G401 (cell line): ENCODE measurements around the gene MYO10. TPM values are rescaled to one million over a fixed set of nuclear protein-coding genes. Genes with fewer than 3 reads are reported as not detected.
A peak's percentile ranks its signal among the peaks of the same experiment; 100 is the strongest.

Experiments used
- DNase-seq: peaks from one replicate; pipeline ENCODE4 v3.0.0-alpha.2; 2015; ENCODE audit warnings: low spot score
- in situ Hi-C: cut with HindIII; loops from 2 replicates; pipeline ENCODE4 v1.10.0; 2016; ENCODE audit warnings: low sequenced_read_pairs, mixed read lengths
- total RNA-seq: library from RNA; depleted of rRNA; stranded (reverse); fragments of >200 nt; shearing (Covaris generic); gene quantifications from 2 replicates; pipeline ENCODE4 v1.2.3, GENCODE V29; 2014

The MYO10 gene
- total RNA-seq, 1 experiment from 2014 or later = 0.17 TPM

GRCh38 chr5:16869821-16870796, 66.0 kb downstream of the MYO10 start:
- in situ Hi-C loops = no loop called here
- DNase-seq = no peak

GRCh38 chr5:16867577-16867953, 68.5 kb downstream of the MYO10 start:
- in situ Hi-C loops = no loop called here
- no peak for DNase-seq

DNA sequence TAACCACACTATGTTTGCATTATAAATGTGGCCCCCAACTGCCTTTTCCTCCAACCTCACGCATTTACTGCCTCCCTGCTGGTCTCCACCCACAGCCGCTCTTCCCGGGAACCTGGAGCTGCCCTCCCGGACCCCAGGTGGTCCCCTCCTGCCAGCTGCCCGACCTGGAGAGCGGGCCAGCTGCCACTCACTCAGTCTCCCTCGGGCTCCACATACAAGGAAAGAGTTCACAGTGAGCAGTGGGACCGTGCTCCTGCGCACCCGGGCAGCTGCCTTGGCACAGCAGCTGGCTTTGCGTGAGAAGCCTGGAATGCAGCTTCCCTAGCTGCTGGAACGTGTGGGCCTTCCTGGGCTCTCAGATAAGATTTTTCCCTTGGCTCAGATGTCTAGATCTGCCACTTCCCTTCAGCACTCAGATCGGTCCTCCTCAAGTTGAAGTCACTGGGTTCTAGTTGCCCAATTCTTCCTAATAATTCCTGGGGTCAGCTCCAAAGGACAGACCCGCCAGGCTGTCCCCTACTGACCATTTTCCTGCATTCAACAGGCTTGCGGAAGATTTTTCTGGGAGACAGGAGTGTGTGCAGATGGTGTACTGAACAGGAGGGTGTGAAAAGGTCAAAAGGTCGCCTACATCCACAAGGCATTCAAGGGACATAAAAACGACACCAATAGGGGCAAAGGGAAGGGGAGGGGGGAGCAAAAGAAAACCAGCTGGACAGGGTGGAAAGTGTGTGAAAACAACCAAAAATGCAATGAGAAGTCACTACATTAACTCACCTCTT, 69.1 kb downstream of the MYO10 start:
- in situ Hi-C loops = no loop called here
- DNase-seq = no peak

DNA sequence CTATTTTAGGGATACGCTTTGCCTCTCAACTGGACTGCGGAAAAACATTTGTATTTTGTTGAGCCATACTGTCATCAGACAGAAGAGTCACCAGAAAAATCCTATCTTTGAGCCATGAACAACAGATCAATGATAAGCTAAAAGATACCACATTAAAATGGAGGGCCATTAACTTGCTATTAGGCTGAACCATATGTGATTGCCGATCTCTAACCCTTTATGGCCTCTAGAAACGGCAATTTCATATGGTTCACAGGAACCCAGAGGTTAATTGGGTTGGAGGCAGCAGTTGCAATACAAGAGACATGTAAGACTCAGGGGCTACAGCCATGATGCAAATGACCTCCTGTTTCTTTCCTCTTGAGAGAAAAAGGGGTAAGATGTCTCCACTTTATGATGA, 69.8 kb downstream of the MYO10 start:
- in situ Hi-C loops = no loop called here
- DNase-seq = no peak

DNA sequence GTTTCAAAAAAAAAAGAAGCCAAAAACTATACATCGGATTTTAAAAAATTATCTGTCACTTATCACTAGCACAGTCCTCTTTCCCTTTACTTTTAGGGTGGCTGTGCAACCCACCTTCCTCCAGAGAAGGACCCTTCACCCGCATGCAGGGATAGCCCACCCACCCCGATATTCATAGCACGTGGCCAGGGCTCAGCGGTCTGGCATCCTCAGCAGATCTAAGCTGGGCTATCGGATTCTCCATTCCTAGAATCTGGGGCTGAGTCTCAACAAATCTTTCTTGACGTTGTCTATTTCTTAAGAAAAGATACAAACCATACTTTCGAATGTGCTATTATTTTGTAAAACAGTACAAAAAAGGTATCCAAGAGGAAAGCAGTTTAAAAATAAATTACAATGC, 70.9 kb downstream of the MYO10 start:
- no peak for DNase-seq
- in situ Hi-C loops = no loop called here

DNA sequence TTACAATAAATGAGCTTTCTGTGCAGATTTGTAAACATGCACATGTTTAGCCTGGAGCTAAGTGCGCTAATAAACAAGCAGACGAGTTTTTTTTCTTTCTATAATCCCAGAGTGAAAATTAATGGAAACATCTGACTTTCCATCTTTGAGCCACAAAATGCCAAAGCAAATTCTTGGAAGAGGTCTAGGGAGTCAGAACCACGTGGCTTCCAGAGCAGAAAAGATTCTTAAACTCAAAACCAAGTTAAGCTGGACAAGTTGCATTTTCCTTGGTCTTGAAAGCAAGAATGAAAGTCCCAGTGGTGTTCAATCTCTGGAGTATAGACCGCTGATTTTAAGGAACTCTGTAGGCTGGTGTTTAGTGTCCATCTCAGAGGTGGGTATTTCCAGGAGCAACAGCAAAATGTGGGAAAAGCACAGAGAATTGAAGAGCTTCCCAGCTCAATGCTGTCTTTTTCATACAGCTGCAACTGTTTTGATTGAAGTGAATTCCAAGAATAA, 71.4 kb downstream of the MYO10 start:
- in situ Hi-C loops = no loop called here
- DNase-seq = no peak

DNA sequence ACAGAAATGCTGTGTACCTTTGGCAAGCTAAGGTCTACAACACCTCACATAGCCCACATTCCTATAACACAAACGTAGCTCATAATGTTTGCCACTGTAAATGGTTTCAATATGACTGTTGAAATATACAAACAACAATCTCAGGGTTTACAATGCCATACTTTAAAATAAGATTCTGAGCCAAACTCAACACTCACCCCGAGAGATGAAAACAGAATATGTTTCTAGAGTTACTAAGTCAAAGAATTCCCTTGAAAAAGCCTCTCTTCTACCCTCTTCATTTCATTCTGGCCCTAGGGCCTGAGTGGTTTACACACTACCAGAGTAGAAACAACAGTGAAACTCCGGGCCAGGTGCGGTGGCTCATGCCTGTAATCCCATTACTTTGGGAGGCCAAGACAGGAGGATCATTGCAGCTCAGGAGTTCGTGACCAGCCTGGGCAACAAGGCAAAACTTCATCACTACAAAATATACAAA, 72.6 kb downstream of the MYO10 start:
- in situ Hi-C loops = no loop called here
- DNase-seq = no peak

DNA sequence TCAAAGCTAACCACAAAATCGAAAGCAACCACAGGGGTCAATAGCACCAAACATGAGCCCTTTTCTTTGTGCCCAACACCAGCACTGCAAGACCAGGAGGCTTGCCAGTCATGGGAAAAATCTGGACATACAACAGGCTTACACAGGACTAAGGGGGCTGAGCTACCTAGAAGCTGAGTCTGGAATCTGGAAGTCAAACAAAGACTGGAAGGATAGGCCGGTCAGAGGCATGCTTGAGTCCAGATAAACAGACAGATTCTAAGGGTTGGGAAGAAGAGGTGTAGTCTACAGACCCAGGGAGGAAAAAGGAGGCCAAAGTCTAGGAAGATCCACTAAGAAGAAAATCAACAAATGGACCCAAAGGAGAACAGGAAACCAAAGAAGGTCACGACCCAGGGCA, 73.3 kb downstream of the MYO10 start:
- DNase-seq = no peak
- in situ Hi-C loops = no loop called here

GRCh38 chr5:16859346-16859745, 76.7 kb downstream of the MYO10 start:
- in situ Hi-C loops = no loop called here
- no peak for DNase-seq

DNA sequence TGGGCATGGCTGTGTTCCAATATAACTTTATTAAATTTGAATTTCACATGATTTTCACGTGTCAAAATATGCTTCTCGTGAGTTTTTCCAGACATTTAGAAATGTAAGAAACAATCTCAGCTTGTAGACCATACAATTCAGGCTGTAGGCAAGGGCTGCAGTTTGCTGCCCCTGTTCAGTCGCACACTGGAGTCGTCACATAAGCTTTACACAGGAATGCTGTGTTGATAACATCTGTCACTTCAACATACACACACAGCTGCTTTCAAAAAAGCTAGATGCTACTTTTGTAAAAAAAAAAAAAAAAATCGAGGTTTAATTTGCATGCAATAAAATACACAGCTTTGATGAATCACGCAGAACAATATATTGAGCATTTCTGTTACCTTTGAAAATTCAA, 77.9 kb downstream of the MYO10 start:
- no peak for DNase-seq
- in situ Hi-C loops = no loop called here

DNA sequence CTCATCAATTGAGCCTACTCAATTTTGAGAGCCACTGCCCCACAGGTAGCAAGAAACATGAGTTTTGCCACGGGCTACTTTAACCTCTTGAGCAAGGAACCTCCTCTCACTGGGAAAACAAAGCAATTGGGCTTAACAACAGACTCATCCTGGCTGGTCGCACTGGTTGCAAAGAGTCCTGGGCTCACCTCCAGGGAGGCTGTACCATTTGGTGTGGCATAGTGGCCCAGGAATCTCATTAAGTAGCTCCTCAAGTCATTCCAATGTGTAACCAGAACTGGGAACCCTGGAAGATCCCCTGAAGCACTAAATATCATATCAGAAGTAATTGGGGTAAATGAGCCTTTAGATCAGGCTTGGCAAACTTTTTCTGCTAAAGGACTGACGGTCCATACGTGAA, 78.5 kb downstream of the MYO10 start:
- in situ Hi-C loops = no loop called here
- no peak for DNase-seq

DNA sequence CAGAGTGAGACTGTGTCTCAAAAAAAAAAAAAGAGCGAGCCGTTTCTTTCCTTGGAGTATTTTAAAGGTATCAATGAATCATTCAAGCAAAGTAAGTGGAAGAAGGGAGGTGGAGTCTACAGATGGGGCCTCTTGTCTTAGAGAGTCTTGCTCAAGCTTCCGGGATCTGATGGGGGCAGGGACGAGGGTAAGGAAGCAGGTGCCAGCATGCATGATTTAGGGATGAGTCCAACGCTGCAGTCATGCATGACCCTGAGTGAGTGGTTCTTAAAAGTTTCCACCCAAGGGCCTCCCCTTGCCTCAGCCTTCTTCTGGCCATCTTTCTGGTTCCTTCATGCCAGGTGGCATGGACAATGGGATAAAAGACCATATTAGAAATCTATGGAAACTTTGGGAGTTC, 79.6 kb downstream of the MYO10 start:
- no peak for DNase-seq
- in situ Hi-C loops = no loop called here

GRCh38 chr5:16855898-16856297, 80.2 kb downstream of the MYO10 start:
- in situ Hi-C loops = no loop called here
- no peak for DNase-seq

DNA sequence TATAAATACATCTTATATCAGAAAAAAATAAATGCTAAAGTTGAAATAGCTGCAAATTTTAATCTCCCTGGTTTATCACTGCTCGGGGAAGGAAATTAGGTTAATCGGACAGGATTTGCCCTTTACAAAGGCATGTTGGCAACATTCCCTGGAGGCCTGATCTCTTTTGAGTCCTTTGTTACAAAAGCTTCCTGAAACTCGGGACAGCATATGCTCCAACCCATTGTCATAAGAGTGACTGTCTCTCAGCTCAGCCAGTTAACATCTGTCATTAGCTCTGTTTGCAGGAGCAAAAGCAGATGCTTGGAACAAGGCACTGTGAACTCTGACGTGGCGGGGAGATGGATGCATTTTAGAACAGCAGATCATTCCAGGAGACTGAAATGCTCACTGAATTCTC, 80.6 kb downstream of the MYO10 start:
- in situ Hi-C loops = no loop called here
- DNase-seq = peak; percentile 72

DNA sequence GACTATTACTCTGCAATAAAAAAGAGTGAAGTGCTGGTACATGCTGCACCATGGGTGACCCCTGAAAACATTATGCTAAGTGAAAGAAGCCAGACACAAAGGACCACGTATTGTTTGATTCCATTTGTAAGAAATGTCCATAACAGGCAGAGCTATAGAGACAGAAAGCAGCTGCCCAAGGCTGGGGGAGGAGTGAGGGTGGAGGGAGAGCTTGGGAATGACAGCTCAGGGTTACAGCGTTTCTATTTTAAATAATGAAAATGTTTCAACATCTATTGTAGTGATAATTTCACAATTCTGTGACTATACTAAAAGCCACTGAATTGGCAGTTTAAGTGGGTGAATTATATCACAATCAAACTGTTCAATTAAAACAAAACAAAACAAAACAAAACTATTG, 81.7 kb downstream of the MYO10 start:
- no peak for DNase-seq
- in situ Hi-C loops = no loop called here

- DNase-seq = peak; percentile 24
- in situ Hi-C loops = no loop called here
Measured at GRCh38 chr5:16853518-16853917, 82.6 kb downstream of the MYO10 start.

DNA sequence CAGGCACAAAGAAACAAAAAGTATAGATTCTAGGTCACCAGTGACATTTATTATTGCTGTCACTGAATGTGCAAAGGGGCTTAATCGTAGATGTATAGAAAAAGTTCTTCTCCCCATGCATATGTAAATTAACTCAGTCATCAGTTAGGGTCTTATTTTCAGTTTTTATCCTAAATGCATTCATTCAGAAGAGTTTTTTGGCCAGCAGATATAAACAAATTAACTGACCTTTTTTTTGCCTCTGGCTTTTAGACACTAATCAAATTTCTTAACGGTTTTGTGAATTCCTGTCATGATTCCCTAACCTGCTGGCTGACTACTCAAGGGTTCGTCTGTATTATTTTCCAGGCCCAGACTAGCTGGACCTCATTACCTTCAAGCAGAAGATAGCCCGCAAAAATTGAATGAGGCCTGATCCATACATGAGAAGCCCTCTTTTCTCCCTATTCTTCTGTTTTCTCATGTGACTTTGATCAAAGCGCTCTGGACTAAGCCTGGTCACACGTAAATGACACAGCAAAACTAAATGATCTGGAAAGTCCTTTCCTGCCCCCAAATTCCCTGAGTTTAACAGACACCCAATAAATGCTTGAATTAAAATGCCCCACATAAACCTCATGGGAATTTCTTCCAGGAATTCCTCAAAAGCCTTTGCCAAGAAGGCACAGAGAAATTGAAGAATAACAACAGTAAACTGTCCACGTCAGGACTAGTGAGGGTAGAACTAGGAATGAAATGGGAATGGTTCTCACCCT, 83.7 kb downstream of the MYO10 start:
- in situ Hi-C loops = no loop called here
- no peak for DNase-seq

DNA sequence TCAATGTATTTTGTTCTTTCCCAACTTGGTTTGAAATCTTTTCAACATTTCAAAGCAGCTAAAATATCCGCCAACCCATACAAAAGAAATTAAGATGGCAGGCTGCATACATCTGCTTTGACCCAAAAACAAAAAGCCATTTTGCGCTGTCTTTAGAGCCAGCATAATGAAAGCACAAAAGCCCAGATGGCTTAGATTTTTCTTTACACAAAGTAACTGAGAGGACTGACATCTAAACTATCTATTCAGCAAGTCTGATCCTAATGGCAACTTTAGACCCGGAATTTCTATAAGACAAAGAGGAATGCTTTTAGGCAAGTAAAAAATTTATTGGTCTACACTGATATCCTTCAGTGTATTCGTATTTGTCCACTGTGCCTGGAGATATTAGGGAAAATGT, 86.3 kb downstream of the MYO10 start:
- in situ Hi-C loops = no loop called here
- DNase-seq = no peak

GRCh38 chr5:16849181-16849580, 86.9 kb downstream of the MYO10 start:
- no peak for DNase-seq
- in situ Hi-C loops = no loop called here
